Activated naive CD4-positive, alpha-beta T cell treated with anti-CD3 and anti-CD28 coated beads, Interleukin-2, amount 50 U/mL, for 16 hours (primary cell): ENCODE data around the gene SLC15A5.

Experiments
- DNase-seq: peaks from one replicate; pipeline ENCODE4 v3.0.0-alpha.2; 2020

The SLC15A5 gene

GRCh38 chr12:16277585-16277984 lies at the start of gene SLC15A5:
TSS of gene SLC15A5 (minus strand) at chr12:16277685. CDS start at chr12:16277685, 0 bp downstream.
- DNase-seq, result no peak

- no peak for DNase-seq
Measured at GRCh38 chr12:16325426-16325825, 47.9 kb upstream of the SLC15A5 start.

- no peak for DNase-seq
Measured at GRCh38 chr12:16324772-16325171, 47.3 kb upstream of the SLC15A5 start.

GRCh38 chr12:16324272-16324671 lies 46.8 kb upstream of the SLC15A5 start:
- no peak for DNase-seq

- no peak for DNase-seq
Measured at GRCh38 chr12:16323638-16324037, 46.2 kb upstream of the SLC15A5 start.

GRCh38 chr12:16323010-16323409 lies 45.5 kb upstream of the SLC15A5 start:
- no peak for DNase-seq

- DNase-seq, result no peak
Measured at GRCh38 chr12:16310934-16311333, 33.4 kb upstream of the SLC15A5 start.

GRCh38 chr12:16307856-16308475 lies 30.5 kb upstream of the SLC15A5 start:
- DNase-seq, result no peak

GRCh38 chr12:16303939-16304338 lies 26.5 kb upstream of the SLC15A5 start:
- no peak for DNase-seq

- DNase-seq, result no peak
Measured at GRCh38 chr12:16300736-16301135, 23.3 kb upstream of the SLC15A5 start.

- no peak for DNase-seq
Measured at GRCh38 chr12:16300122-16300521, 22.6 kb upstream of the SLC15A5 start.

GRCh38 chr12:16299403-16299802 lies 21.9 kb upstream of the SLC15A5 start:
- no peak for DNase-seq

GRCh38 chr12:16297521-16297920 lies 20.0 kb upstream of the SLC15A5 start:
- DNase-seq, result no peak

GRCh38 chr12:16294376-16294956 lies 17.0 kb upstream of the SLC15A5 start:
- no peak for DNase-seq

GRCh38 chr12:16291032-16291431 lies 13.5 kb upstream of the SLC15A5 start:
- no peak for DNase-seq

GRCh38 chr12:16285586-16285985 lies 8.1 kb upstream of the SLC15A5 start:
- DNase-seq, result no peak

GRCh38 chr12:16282978-16283377 lies 5.5 kb upstream of the SLC15A5 start:
- no peak for DNase-seq

- no peak for DNase-seq
Measured at GRCh38 chr12:16282081-16282480, 4.6 kb upstream of the SLC15A5 start.

GRCh38 chr12:16281157-16281556 lies 3.7 kb upstream of the SLC15A5 start:
- no peak for DNase-seq

- no peak for DNase-seq
Measured at GRCh38 chr12:16272222-16272621, 5.3 kb downstream of the SLC15A5 start.

- no peak for DNase-seq
Measured at GRCh38 chr12:16271062-16271461, 6.4 kb downstream of the SLC15A5 start.

GRCh38 chr12:16269946-16270345 lies 7.5 kb downstream of the SLC15A5 start:
- DNase-seq, result no peak

- DNase-seq, result no peak
Measured at GRCh38 chr12:16266085-16266484, 11.4 kb downstream of the SLC15A5 start.

GRCh38 chr12:16261944-16262475 lies 15.5 kb downstream of the SLC15A5 start:
- no peak for DNase-seq

GRCh38 chr12:16260206-16260605 lies 17.3 kb downstream of the SLC15A5 start:
- no peak for DNase-seq
